Measurements from ENCODE around the gene ZNF205.
"Not testable (repeated sequence)": the region's sequence is repeated elsewhere in the genome, so short reads cannot be mapped to it uniquely, and the experiment has no call there.

ZNF205 gene

GRCh38 chr16:3150346-3151218 lies 38.2 kb downstream of the ZNF205 start:
- peak; percentile 99 for DNase-seq

- no peak for DNase-seq
These were observed 39.6 kb downstream of the ZNF205 start for GRCh38 chr16:3152027-3152276.

- DNase-seq, result peak; percentile 63
These were observed 40.0 kb downstream of the ZNF205 start for GRCh38 chr16:3152277-3152990.

- DNase-seq, result no peak
These were observed 40.6 kb downstream of the ZNF205 start for GRCh38 chr16:3152991-3153368.

- no peak for DNase-seq
These were observed 42.8 kb downstream of the ZNF205 start for GRCh38 chr16:3155181-3155580.

GRCh38 chr16:3155972-3156371 lies 43.6 kb downstream of the ZNF205 start:
- no peak for DNase-seq

DNA sequence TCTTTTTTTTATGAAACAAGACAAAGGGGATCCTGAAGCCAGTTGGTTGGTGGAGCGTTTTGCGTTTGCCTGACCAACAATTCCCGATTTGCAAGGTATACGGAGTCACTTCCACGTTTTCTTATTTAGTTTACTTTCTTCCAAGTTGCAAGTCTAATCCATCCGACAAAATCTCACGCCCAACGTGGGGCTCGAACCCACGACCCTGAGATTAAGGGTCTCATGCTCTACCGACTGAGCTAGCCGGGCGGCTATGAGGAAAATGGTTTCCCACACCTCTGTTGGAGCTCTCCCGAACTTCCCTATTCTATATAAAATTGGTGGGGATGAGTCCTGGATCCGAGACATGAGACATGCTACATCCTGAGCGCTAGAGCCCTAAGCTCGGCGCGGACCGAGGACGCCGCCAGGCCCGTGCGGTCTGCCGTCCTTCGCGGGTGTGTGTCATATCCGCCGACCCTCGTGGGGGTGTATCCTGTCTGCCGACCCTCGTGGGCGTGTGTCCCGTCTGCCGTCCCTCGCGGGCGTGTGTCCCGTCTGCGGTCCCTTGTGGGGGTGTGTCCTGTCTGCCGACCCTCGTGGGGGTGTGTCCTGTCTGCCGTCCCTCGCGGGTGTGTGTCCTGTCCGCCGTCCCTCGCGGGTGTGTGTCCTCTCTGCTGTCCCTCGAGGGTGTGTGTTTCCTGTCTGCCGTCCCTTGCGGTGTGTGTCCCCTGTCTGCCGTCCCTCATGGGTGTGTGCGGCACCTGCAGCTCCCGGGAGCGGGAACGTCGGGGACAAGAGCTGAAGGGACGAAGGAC lies 45.0 kb downstream of the ZNF205 start:
- DNase-seq, result peak; percentile 41

GRCh38 chr16:3158026-3158509 lies 45.7 kb downstream of the ZNF205 start:
- no peak for DNase-seq

DNA sequence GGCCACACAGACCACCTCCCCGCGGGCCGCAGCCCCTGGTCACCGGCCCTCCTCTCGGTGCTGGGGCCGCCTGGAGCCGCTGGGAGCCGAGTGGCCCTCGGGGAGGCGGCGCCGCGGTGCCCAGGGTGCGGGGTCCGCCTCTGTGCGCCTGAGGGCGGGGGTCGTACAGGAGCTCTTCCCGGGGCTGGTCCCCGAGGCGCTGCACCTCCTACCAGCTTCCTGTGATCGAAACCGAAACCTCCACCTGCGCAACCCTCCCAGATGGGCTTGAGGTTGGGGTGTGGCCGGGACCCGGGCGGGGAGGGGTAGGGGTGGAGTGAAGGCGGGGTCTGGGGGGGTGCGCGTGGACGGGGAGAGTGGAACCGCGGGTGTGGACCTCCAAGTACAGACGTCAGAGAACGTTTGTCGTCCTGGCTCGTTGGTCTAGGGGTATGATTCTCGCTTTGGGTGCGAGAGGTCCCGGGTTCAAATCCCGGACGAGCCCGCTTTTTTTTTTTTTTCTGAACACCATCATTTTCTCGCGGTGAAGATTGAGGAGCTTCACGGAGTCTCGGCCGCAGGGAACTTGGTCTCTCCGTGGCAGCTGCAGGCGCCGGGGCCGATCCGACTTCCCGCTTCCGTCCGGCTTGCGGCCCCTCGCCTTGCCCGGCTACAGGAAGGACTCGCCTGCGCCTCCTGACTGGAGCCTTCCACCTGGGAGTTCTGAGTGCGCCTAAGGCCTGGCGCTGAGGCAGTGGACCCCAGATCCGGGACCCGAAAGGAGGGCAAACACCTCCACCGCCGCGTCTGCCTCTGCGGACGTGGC lies 46.3 kb downstream of the ZNF205 start:
- DNase-seq, result peak; percentile 91

GRCh38 chr16:3161235-3162018 lies 49.0 kb downstream of the ZNF205 start:
- DNase-seq, result no peak

DNA sequence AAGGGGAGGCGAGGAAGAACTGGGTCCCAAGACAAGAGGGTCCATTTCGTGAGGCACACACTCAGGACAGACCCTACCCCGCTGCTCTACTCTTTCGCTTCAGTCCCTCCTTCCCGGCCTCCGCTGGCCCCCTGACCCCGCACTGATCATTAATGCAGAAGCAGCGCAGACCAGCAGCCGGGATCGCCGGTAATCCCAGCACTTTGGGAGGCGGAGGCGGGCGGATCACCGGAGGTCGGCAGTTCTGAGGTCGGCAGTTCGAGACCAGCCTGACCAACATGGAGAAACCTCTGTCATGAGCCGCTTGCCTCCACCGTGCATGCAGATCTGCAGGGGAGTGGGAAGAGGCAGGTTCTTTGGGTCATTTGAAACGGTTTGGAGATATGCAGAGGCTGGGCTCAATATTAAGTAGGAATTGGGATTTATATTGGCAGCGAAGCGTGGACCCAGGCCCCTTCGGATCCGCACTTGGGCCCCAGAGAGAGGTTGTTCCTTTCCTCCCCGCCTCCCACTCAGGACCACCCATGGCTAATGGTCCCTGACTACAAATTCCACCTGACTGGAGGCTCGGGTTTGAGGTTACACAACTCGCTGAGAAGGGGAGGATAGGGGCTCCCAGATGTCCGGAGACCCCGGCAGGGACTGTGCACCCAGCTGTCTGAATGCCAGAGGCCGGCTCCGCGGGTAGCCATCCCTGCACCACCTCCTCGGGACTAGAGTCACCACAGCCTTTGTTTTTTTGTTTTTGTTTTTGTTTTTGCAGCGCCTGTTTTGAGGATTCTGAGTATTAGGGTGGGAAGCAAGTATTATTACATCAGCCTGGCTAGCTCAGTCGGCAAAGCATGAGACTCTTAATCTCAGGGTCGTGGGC lies 52.0 kb downstream of the ZNF205 start:
- DNase-seq, result no peak

- DNase-seq, result no peak
These were observed 52.9 kb downstream of the ZNF205 start for GRCh38 chr16:3165111-3165822.

DNA sequence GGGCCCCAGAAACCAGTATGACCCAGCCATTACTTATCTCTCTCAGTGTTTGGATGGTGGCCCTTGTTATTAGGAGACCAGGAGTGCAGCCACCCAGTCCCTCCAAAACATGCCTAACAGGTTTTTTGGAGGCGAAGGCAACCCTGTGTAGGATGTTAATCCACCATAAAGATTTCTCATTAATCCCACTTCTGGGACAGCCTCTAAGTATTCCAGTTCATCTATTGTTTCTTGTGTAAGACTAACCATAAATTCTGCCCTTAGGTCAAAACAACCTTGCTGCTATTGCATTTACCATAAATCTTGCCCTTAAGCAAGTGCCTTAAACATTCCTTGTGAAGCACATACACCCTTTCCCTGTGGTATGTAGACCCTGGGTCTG lies 54.1 kb downstream of the ZNF205 start:
- DNase-seq, result no peak

DNA sequence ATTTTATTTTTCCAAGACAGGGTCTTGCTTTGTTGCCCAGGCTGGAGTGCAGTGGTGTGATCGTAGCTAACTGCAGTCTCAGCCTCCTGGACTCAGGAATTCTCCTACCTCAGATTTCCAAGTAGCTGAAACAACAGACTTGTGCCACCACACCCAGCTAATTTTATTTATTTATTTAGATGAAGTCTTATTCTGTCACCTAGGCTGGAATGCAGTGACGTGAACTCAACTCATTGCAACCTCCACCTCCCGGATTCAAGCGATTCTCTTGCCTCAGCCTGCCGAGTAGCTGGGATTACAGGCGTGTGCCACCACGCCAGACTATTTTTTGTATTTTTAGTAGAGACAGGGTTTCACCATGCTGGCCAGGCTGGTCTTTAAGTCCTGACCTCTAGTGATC lies 56.3 kb downstream of the ZNF205 start:
- DNase-seq, result not testable (repeated sequence)
